ENCODE measurements around the gene GINS3.

DNA sequence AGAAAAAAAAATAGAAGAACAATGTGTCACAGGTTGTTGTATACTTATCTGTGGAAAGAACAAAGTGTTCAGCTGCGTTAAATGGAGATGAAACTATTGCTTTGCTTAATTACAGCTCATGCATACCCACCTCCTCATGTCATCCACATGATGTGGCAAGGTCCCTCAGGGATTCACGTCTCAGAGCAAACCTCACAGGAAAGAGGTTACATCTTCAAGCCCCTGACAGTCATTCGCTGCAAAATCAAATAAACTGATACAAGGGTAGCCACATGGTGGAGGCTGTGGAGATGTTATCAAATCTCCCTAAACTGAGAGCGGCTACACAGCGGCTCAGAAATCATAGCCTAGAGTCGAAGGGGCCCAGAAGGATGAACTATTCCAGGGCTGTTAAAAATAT lies 21.1 kb downstream of the GINS3 start:
- TF ChIP-seq, protein P1, sequence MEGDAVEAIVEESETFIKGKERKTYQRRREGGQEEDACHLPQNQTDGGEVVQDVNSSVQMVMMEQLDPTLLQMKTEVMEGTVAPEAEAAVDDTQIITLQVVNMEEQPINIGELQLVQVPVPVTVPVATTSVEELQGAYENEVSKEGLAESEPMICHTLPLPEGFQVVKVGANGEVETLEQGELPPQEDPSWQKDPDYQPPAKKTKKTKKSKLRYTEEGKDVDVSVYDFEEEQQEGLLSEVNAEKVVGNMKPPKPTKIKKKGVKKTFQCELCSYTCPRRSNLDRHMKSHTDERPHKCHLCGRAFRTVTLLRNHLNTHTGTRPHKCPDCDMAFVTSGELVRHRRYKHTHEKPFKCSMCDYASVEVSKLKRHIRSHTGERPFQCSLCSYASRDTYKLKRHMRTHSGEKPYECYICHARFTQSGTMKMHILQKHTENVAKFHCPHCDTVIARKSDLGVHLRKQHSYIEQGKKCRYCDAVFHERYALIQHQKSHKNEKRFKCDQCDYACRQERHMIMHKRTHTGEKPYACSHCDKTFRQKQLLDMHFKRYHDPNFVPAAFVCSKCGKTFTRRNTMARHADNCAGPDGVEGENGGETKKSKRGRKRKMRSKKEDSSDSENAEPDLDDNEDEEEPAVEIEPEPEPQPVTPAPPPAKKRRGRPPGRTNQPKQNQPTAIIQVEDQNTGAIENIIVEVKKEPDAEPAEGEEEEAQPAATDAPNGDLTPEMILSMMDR (IDR thresholded peaks at IDR 0.05 in 4 of 5, conservative IDR thresholded peaks at IDR 0.05 in 1 of 5): no peak
- TF ChIP-seq POLR2A (IDR thresholded peaks at IDR 0.05): no peak

All from gastrocnemius medialis (tissue), 4 donors.